ENCODE measurements around the gene NRK.
"Not testable (repeated sequence)": the region's sequence is repeated elsewhere in the genome, so short reads cannot be mapped to it uniquely, and the experiment has no call there.

NRK gene

DNA sequence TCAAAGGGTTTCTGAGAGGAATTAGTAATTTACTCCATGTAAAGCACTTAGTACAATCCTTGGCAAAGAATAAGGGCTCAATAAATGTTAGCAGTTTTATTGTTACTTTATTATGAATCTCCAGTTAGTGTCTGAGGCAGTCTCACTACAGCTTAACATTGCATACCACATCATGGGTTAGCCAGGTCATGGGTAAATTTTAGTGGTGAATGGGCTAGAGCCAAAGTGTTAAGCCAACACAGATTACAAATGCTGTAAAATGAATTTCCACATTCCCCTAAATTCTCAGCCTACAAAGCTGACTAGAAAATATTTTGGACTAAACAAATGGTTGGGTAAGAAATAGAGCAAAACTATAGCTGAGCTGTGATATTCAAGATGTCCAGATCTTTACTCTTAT lies 72.4 kb downstream of the NRK start:
- DNase-seq (ENCODE audit: low read depth): no peak

DNA sequence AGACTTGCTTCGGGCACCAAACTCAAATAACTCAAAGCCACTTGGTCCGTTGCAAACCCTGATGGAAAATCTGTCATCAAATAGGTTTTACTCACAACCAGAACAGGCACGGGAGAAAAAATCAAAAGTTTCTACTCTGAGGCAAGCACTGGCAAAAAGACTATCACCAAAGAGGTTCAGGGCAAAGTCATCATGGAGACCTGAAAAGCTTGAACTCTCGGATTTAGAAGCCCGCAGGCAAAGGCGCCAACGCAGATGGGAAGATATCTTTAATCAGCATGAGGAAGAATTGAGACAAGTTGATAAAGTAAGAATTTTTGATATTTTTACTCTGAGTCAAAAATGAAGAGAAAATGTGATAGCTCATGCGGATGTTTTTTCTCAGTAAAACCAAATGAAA lies 87.2 kb downstream of the NRK start:
- DNase-seq (ENCODE audit: low read depth): no peak

DNA sequence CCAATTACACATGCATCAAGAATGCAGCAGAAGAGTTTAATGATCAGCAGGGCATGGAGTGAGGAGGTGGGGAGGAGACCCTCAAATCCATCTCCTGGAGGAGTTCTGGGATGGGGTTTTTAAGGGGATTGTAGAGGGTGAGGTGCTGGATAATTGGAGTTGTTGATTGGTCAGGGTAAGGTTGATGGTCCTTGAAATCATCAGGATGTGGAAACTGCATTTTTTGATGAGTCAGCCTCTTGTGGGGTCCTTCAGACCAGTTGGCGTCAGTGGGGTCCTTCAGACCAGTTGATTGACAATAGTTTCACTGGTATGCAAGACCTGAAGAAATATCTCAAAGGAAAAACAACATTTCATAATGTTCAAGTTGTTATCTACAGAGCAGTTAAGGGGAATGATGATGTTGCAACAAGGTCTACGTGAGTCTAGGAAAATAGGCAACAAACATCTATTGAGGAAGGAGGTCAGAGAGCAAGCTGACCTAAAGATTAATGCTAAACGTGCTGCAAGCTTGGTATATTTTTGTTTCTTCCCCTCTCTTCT lies 88.3 kb downstream of the NRK start:
- DNase-seq (ENCODE audit: low read depth): no peak

DNA sequence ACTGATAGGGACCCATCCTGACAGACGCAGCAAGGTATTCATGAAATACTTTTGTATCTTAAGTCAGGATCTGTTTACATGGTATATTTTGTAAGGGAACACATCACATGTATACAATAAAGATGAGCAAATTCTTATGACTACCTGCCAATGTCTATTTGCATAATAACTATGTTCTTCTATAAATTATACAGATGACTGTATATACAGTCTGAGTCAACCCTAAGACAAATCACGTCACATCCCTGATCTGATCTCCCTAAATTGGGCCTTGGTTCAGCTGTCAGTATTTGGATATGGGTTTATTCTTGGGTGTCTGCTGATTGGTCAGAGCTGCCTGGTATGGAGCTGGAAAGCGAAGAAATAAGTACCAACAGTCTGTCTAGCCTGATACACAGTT lies 122.9 kb downstream of the NRK start:
- DNase-seq (ENCODE audit: low read depth): no peak

DNA sequence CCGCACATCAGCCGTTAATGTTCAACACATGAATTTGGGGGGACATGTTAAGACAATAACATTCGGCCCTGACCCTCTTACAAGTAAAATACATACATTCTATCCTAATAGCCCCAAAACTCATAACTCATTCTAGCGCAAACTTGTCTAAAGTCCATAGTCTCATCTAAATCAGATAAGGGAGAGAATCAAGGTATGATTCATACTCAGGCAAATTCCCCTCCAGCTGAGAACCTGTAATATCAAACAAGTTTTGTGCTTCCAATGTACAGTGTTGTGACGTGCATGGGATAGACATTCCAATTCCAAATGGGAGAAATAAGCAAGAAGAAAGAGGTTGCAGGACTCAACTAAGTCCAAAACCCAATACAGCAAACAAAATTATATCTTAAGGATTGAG lies 147.1 kb downstream of the NRK start:
- no peak for DNase-seq (ENCODE audit: low read depth)

DNA sequence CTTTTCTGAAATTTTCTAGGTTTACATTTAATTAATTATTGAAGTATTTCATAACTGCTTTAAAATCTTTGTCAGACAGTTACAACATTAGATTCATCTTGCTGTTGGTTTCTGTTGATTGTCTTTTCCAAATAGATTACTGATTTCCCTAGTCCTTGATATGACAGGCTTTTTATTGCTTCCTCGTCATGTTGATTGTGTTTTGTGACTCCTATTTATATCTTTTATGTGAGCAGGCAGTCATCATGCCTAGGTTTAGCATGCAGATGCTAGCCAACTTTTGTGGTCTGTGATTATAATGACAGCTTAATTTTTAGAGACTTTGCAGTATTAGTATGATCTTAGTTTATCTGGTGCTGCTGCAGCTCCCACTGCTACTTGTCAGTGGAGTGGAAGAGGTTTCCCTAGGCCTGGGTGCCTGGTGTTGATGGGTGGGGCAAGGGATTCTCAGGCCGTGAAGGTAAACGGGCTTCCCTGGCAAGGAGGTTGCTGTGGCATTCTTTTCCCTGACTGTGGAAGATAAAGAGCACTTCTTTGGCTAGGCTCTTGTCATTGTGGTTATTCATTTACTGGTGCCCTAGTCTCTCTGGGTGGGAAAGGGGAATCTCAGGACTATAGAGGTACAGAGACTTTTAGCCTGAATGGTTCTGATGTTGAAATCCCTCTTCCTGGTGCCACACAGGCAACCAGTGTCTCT lies 150.5 kb downstream of the NRK start:
- DNase-seq (ENCODE audit: low read depth): no peak

DNA sequence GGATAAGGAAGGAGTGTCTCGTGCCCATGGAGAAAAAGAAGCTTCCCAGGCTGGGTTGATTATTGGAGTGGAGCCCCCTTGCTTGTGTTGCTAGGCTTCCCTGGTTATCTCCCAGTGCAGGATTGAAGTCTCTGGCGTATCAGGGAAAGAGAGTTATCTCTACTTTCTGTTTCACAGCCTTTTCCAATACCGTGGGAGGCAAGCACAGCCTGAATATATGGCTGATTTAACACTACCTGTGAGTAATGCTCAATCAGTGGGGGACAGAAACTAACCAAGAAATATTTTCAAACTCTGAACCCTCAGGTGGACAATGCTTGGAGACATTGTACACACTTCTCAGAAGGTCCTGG lies 151.0 kb downstream of the NRK start:
- no peak for DNase-seq (ENCODE audit: low read depth)

DNA sequence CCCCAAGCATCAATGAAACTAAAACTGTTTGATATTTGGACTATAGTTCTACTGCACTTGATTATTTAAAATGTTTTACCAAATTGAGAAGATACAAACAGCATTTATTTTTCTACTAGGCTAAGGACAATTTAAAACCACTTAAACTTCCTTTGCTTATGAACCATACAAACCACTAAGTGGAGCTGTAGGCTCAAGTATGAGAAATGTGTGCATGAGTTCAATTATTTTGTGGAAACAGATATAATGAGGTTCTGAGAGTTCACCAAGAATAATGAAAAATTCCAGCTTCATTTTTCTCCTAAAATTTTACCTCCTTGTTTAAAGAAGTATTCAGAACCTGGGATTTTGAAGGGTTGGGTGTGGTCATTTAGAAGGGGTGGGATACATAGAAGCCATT lies 153.0 kb downstream of the NRK start:
- no peak for DNase-seq (ENCODE audit: low read depth)

DNA sequence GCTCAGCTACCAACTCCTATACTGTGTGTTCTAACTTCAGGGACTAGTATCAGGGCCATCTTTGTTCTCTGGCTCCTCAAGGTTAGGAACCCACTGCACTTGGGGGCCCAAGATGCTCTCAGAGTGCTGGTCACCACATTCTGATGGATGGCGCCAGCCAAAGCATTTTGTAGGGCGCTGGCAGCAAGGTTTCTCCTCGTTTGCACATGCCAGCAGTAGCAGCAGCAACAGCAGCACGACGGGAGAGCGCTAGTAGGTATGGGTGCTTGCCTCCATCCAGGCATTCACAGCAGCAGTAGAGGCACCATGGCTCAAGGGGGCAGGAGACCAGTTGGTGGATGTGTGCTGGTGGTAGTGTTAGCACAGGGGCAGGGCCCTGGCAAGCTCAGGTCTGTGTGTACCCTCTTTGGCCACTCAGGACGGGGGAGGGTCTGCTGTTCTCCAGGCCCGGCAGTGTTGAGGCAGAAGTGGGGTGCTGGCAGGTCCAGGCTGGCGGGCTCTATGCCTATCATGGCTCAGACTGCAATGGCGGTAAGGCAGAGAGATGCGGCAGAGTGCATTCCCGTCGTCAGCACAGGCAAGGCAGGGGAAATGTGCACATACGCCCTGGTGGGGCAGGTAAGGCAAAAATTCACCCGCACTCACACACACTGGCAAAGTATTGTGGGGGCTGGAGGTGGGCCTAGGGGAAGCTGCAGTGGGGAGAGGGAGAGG lies 159.6 kb downstream of the NRK start:
- DNase-seq (ENCODE audit: low read depth): no peak

DNA sequence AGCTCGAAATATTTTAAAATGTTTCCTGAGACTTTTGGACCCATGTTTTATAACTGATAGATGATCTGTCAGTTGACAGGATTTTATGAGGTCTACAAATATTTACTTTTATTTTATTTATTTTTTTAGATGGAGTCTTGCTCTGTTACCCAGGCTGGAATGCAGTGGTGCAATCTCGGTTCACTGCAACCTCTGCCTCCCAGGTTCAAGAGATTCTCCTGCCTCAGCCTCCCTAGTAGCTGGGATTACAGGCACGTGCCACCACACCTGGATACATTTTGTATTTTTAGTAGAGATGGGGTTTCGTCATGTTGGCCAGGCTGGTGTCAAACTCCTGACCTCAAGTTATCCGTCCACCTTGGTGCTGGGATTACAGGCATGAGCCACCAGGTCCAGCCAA lies 166.1 kb downstream of the NRK start:
- DNase-seq (ENCODE audit: low read depth): not testable (repeated sequence)

DNA sequence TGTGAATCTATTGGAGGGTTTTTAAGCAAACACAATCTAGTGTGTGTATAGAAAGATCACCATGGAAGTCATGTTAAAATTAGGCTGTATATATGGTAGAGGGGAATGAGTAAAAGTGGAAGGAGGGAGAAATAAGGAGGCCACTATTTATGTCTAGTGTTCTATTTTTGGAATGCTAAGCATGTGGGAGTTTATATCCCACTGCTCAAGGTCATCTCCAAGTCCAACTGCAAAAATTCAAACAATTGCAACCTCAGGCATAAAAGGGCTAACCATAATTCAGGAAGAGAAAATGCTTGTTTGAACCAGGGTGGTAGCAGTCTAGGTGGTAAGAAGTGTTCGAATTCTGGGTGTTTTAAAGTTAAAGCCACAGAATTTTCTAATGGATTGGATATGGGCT lies 177.0 kb downstream of the NRK start:
- no peak for DNase-seq (ENCODE audit: low read depth)

DNA sequence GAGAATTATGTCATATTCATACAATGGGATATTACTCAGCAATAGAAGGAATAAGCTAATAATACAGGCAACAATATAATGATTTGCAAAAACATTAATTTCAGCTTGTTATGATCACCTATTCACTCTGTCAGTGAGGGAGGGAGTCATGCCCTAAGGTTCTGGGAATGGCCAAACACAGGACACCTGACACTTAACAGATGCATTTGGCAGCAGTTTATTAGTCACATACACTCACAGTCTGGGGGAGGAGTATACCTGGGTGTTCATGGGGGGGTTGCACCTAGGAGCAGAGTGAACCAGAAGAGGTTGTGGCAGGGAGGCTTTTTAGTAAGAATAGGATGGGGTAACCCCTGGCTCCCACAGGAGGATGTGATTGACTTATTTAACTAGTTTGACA lies 177.9 kb downstream of the NRK start:
- no peak for DNase-seq (ENCODE audit: low read depth)

DNA sequence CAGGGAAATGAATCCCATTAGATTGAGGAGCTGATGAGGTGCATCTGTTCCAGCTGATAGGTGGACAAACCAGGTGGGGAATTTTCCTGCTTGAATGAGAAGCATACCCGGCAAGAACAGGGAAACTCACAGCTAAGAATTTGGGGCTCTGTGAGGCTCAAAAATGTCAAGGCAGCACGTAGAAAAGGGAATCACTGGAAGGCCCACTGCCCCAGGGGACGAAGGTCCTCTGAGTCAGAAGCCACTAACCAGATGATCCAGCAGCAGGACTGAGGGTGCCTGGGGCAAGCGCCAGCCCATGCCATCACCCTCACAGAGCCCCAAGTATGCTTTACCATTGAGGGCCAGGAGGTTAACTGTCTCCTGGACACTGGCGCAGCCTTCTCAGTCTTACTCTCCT lies 178.3 kb downstream of the NRK start:
- not testable (repeated sequence) for DNase-seq (ENCODE audit: low read depth)

DNA sequence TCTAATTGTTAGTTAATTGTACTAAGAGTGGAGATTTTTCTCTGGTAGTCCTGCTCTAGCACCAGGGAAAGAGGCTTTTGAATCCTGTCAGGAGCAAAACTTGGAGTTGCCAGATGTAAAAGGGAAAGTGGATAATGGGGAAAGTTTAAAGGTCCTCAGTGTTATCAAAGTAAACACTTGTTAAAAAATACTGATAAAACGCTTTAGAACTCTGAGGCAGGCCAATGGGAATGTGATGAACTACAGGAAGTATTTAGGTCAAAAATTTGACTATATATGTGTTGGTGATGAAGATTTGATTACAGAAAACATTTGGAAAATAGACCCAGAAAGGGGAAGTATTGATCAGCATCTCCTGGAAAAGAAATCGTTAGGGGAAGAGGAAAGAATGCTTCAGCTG lies 183.3 kb downstream of the NRK start:
- DNase-seq (ENCODE audit: low read depth): no peak

DNA sequence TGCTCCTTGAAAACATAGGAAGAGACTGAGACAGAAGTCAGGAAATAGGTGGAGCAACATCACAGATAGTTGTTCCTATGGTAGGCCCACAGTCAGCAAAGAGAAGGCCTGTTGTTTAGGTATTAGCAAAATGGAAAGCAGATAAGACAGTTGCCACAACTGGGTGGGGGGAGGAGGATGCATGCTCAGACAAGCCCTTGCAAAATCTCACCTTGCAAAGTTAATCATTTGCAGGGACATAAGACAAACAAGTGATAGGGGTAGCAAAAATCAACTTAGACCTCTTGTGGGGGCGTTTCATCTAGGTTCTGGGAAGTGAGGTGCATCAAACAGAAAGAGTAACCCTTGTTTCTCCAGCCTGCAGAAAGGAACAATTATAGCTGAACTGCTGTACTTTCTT lies 185.5 kb downstream of the NRK start:
- no peak for DNase-seq (ENCODE audit: low read depth)

Measured in fibroblast of gingiva (primary cell).